T-helper 1 cell treated with Interleukin-12 subunit alpha and Interleukin-12 subunit beta and Interleukin-4 antibody, amounts not matched to agents 30 μg/mL and 1 μg/mL, for 36 hours (primary cell): Measurements from ENCODE around the gene PPP1R9A.

Source experiments
- H3K27ac Mint-ChIP-seq: one replicate; pipeline ENCODE4 v1.8.0; 2021; ENCODE audit warnings: mild to moderate bottlenecking, mixed read lengths
- H3K27me3 Mint-ChIP-seq: one replicate; pipeline ENCODE4 v1.8.0; 2021; ENCODE audit warnings: low read depth, mixed read lengths
- H3K36me3 Mint-ChIP-seq: one replicate; pipeline ENCODE4 v1.8.0; 2021; ENCODE audit warnings: low read depth, mixed read lengths
- H3K4me1 Mint-ChIP-seq: one replicate; pipeline ENCODE4 v1.8.0; 2021; ENCODE audit warnings: low read depth, mixed read lengths
- H3K4me3 Mint-ChIP-seq: one replicate; pipeline ENCODE4 v1.8.0; 2021; ENCODE audit warnings: mild to moderate bottlenecking, moderate library complexity, mixed read lengths
- H3K9me3 Mint-ChIP-seq: one replicate; pipeline ENCODE4 v1.8.0; 2021; ENCODE audit warnings: mixed read lengths

Gene PPP1R9A

DNA sequence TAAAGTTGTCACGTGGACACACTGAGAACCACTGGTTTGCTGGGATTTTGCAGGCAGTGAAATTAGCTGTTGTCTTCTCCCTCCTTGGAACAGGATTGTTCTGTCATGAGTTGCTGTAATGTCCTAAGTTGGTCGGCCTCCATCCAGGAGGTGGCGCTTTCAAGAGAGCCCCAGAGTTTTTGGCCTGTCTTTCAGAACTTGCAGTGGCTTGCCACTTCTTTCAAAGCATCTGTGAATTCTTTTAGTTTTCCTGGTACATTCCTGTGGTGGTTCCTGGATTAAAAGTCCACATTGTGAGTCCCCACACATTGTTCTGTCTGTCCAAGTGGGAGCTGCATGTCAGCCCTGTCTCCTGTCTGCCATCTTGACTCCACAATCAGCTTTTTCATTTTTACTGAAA lies 283.1 kb downstream of the PPP1R9A start:
- H3K27ac Mint-ChIP-seq = no peak overlapping the region

DNA sequence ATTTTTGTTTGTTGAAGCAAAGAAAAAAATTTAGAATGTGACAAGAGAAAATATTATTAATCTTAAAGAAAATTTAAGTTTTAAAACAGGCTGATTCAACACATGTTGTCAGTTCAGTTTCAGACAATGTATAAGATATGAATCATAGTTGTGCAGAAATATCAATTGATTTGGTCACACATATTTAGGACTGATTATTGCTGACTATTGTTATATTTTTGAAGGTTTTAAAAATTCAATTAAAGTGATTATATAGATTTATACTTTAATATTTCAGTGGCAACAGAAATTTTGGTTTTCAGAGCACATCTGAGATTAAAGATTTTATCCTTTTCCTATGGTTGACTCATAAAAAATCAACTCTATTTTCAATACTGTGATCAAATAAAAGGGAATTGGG lies 284.4 kb downstream of the PPP1R9A start:
- H3K9me3 Mint-ChIP-seq = no peaks in the 10 kb centered on the region
- H3K27me3 Mint-ChIP-seq = no peaks in the 10 kb centered on the region
- H3K36me3 Mint-ChIP-seq = no peaks in the 10 kb centered on the region
- no peak overlapping the region for H3K4me3 Mint-ChIP-seq
- no peak overlapping the region for H3K27ac Mint-ChIP-seq
- H3K4me1 Mint-ChIP-seq = no peaks in the 10 kb centered on the region

More for the DNA sequence above, 283.1 kb downstream of the PPP1R9A start:
- Mint-ChIP-seq H3K9me3 (no peaks in the 10 kb centered on the region), H3K4me3 (no peak overlapping the region), H3K4me1 (no peaks in the 10 kb centered on the region), H3K27me3 (no peaks in the 10 kb centered on the region), H3K36me3 (no peaks in the 10 kb centered on the region)

DNA sequence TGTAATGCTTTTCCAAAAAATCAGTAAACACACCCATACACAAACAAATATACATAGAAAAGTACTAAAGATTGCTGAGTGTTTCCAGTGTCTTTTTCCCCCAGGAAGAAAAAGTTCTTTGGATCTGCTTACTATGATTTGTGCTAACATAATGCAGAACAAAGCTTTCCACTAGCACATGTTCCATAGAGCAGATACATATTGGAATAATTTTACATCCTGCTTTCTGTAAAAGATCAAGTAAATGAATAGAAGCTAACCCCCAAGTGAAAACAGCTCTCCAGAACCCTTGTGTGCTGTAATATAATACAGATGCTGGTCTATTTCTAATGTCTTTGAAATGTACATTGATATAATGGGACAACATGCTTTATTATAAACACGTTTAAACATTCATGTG lies 291.5 kb downstream of the PPP1R9A start:
- no peaks in the 10 kb centered on the region for H3K4me1 Mint-ChIP-seq
- H3K9me3 Mint-ChIP-seq = no peaks in the 10 kb centered on the region
- H3K27ac Mint-ChIP-seq = no peak overlapping the region
- H3K4me3 Mint-ChIP-seq = no peak overlapping the region
- H3K36me3 Mint-ChIP-seq = no peaks in the 10 kb centered on the region
- H3K27me3 Mint-ChIP-seq = no peaks in the 10 kb centered on the region

DNA sequence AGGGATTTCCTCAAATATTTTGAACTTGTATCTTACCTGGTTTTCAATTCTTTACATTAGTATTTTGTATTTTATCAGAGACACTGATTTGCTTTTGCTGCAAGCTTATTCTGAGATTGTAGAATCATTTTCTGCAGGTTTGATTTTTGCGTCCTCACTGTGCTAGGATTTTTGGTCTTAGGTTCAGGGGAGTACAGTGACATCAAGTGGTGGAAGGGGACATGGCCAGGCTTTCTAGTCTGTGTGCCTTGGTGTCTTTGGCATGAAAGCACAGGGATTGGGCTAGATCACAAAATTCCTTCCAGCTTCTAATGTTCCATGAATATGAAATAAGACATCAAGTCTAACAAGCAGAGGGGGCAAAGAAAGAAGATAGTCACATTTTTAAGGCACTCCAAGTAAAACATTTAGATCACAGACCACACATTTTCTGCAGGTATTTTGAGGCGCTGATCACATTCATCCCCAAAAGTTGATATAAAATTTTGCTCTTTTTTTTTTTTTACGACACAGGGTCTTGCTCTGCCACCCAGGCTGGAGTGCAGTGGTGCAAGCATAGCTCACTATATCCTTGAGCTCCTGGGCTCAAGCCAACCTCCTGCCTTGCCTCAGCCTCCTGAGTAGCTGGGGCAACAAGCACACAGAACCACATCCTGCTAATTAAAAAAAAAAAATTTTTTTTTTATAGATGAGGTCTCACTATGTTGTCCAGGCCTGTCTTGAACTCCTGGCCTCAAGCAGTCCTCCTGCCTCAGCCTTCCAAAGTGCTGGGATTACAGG lies 292.6 kb downstream of the PPP1R9A start:
- no peaks in the 10 kb centered on the region for H3K9me3 Mint-ChIP-seq
- H3K36me3 Mint-ChIP-seq = no peaks in the 10 kb centered on the region
- no peak overlapping the region for H3K27ac Mint-ChIP-seq
- no peak overlapping the region for H3K4me3 Mint-ChIP-seq
- H3K27me3 Mint-ChIP-seq = no peaks in the 10 kb centered on the region
- no peaks in the 10 kb centered on the region for H3K4me1 Mint-ChIP-seq

DNA sequence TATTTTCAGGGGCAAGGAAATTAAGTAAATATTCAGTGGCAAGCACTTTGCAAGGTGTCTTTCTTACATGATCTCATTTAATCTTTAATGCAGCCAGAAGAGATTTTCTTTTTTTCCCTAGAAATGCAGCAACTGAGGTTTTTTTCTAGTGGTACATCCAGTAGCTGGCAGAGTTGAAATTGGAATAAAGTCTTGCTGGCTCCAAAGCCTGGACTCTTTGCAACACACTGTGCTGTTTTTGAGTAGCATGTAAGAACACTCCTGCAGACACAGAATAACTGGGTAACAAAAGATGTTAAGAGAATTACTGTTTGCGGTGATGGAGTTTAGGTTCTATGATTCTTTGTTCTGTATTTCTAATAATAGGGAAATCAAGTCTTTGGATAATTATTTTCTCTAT lies 293.3 kb downstream of the PPP1R9A start:
- no peaks in the 10 kb centered on the region for H3K4me1 Mint-ChIP-seq
- H3K27ac Mint-ChIP-seq = no peak overlapping the region
- no peaks in the 10 kb centered on the region for H3K36me3 Mint-ChIP-seq
- H3K27me3 Mint-ChIP-seq = no peaks in the 10 kb centered on the region
- no peaks in the 10 kb centered on the region for H3K9me3 Mint-ChIP-seq
- no peak overlapping the region for H3K4me3 Mint-ChIP-seq

DNA sequence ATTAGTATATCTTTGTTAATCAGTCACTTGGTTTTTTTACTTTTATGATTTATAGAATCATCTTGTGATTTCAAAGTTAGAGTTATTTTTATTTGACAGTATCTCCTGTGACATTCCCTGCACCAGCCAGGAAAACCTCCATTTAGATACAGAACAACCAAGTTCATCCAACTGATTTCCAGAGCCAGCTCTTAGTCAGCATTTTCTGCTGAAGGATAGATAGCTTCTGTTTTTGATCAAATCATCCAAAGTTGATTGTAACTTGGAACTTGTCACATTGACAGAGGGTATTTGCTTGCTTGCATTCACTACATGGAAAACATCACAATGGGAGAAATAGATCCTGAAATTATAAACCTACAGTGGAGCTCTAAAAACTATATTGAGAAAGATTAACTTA lies 294.3 kb downstream of the PPP1R9A start:
- H3K4me1 Mint-ChIP-seq = no peaks in the 10 kb centered on the region
- no peak overlapping the region for H3K27ac Mint-ChIP-seq
- no peak overlapping the region for H3K4me3 Mint-ChIP-seq
- H3K9me3 Mint-ChIP-seq = no peaks in the 10 kb centered on the region
- H3K27me3 Mint-ChIP-seq = no peaks in the 10 kb centered on the region
- H3K36me3 Mint-ChIP-seq = no peaks in the 10 kb centered on the region

DNA sequence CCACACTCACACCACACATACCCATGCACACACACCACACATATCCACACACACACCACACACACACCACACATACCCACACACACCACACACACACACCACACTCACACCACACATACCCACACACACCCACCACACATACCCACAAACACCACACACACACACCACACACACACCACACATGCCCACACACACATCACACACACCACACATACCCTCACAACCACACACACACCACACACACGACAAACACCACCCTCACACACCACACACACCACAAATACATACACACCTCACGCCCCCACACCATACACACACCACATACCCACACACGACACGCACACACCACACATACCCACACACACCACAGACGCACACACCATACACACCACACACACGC lies 297.2 kb downstream of the PPP1R9A start:
- no peaks in the 10 kb centered on the region for H3K27me3 Mint-ChIP-seq

DNA sequence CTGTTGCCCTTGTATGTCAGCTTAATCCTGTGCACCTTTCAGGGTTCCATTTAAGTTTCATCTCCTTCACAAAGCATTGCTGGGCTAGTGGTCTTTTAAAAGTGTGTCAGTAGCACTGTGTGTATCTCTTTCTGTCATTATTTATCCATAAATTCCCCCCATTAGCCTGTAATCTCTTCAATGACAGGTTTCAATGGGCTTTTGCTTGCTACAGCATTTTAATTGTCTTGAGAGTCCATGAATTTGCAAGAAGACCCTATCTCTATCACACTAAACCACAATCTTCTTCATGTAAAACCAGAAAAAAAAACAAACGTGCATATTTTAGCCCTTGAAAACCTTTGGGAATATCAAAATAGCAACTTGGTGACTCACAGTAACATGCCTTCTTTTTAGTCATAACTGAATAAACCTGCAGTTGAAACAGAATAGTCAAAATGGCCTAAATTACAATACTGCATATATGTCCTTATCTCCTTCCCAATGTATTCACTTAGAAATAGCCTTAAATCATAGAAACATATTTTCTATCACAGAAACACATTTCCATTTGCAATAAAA lies 298.4 kb downstream of the PPP1R9A start:
- H3K27ac Mint-ChIP-seq = no peak overlapping the region
- no peaks in the 10 kb centered on the region for H3K27me3 Mint-ChIP-seq
- H3K4me3 Mint-ChIP-seq = no peak overlapping the region
- H3K36me3 Mint-ChIP-seq = no peaks in the 10 kb centered on the region
- H3K4me1 Mint-ChIP-seq = no peaks in the 10 kb centered on the region
- no peaks in the 10 kb centered on the region for H3K9me3 Mint-ChIP-seq

More for the DNA sequence above, 297.2 kb downstream of the PPP1R9A start:
- Mint-ChIP-seq H3K36me3 (no peaks in the 10 kb centered on the region), H3K27ac (no peak overlapping the region), H3K4me3 (no peak overlapping the region), H3K9me3 (no peaks in the 10 kb centered on the region), H3K4me1 (no peaks in the 10 kb centered on the region)

DNA sequence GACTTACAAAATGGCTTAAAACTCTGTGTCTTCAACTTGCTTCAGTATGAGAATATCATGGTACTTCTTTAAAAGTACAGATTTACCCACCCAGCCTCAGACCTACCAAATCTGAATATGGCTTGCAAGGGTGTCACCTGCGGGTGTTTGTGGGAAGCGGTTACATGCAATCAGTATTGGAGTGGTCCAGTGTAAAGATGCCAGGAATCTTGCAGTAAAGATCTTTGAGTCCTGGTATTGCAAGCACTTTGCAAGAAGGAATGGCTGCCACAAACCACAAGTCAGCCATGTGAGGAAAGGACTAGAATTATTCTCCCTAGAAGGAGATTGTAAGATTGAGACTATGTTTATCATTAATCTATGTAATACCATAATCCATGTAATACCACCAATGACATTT lies 301.9 kb downstream of the PPP1R9A start:
- H3K36me3 Mint-ChIP-seq = no peaks in the 10 kb centered on the region
- H3K9me3 Mint-ChIP-seq = no peaks in the 10 kb centered on the region
- H3K4me3 Mint-ChIP-seq = no peak overlapping the region
- H3K27me3 Mint-ChIP-seq = no peaks in the 10 kb centered on the region
- no peak overlapping the region for H3K27ac Mint-ChIP-seq
- H3K4me1 Mint-ChIP-seq = no peaks in the 10 kb centered on the region

DNA sequence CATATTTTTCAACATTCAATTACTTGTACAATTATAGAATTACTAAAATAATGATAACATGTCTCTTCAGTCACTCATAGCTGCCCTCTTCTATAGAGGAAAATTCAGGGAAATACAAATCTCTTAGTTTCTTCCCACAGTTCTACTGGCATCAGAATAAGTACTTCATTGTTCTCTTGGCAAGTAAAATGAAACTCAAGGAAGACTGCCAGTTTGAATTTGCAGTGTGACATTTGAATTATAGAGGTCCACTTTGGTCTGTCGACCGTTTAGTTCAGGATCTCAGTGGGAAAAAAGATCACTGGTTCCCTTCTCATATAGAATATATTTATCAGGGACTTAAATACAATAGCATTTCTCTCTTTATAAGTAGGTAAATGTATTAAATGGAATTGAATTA lies 302.4 kb downstream of the PPP1R9A start:
- Mint-ChIP-seq H3K27me3 (no peaks in the 10 kb centered on the region), H3K36me3 (no peaks in the 10 kb centered on the region), H3K27ac (no peak overlapping the region), H3K4me1 (no peaks in the 10 kb centered on the region), H3K9me3 (no peaks in the 10 kb centered on the region), H3K4me3 (no peak overlapping the region)

DNA sequence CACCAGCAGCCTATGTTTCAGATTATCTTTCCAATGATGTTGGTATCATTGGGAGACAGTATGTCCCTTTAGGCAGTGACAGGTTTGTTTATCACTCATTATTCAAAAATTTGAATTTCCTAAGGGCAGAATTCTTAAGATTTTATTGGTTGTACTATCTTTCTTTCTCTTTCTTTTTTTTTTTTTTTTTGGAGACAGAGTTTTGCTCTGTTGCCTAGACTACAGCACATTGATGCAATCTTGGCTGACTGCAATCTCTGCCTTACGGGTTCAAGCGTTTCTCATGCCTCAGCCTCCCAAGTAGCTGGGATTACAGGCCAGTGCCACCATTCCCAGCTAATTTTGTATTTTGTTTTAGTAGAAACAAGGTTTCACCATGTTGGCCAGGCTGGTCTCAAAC lies 305.8 kb downstream of the PPP1R9A start:
- Mint-ChIP-seq H3K9me3 (no peaks in the 10 kb centered on the region), H3K4me3 (no peak overlapping the region), H3K36me3 (no peaks in the 10 kb centered on the region), H3K27ac (no peak overlapping the region), H3K4me1 (no peaks in the 10 kb centered on the region), H3K27me3 (no peaks in the 10 kb centered on the region)

DNA sequence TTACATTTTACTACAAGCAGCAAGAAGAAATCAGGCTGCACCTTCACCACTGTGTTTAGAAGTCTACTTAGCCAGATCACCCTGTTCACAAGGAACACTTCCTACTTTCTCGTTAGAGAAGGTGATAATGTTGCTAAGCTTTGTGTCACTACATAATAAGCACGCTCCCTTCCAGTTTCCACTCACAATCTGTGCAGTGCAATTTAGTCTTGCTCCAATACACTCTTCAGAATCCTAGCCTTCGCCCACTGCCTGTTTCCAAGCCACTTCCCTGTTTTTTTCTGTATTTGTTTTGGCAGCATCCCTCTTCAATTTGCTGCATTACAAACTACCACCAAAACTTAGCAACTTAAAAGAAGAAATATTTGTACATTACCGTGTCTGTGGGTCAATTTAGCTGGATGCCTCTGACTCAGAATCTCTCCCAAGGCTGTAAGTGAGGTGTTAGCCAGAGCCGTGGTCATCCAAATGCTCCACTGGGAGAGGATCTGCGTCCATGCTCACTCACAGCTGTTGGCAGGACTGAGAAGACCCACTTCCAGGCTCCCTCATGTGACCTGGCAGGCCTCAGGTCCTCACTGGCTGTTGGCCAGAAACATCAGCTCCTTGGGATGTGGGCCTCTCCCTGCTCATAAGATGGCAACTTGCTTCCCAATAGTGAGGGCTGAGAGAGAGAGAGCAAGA lies 306.6 kb downstream of the PPP1R9A start:
- Mint-ChIP-seq H3K4me3 (no peak overlapping the region), H3K27me3 (no peaks in the 10 kb centered on the region), H3K36me3 (no peaks in the 10 kb centered on the region), H3K4me1 (no peaks in the 10 kb centered on the region), H3K9me3 (no peaks in the 10 kb centered on the region), H3K27ac (no peak overlapping the region)

DNA sequence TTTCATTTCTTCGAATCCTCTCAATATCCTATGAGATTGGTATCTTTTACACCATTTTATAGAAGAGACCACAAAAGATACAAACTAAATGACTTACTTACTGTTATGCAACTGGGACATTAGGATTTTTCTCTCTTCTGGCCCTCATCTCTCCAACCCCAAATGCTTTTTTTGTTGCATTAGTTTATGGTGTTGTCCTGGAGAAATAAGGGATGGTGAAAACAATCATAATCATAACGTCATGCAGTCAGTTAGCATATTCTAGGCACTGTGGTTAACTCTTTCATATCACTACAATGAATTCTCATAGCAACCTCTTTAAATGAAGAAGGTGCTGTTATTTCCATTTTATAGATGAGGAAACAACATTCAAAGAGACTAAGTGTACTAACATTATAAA lies 312.3 kb downstream of the PPP1R9A start:
- Mint-ChIP-seq H3K4me1 (no peaks in the 10 kb centered on the region), H3K27me3 (no peaks in the 10 kb centered on the region), H3K36me3 (no peaks in the 10 kb centered on the region), H3K4me3 (no peak overlapping the region), H3K27ac (no peak overlapping the region), H3K9me3 (no peaks in the 10 kb centered on the region)

DNA sequence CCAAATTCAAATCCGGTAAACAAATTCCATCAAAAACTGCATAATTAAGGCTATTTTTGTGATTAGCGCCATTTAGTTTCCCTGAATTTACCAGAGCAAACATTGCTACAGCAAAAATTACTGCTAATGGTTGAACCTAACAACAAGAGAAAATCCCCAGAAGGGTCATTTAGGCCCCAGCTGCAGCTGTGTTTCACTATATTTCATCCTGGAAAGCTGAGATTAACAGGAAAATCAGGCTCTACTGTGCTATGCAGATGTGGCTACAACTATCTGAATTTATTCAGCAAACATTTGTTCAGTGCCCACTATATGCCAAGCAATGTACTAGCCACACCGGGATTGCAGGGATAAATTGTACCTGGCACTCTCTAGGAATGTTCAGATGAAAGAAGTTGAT lies 312.9 kb downstream of the PPP1R9A start:
- H3K27ac Mint-ChIP-seq = no peak overlapping the region
- no peaks in the 10 kb centered on the region for H3K9me3 Mint-ChIP-seq
- H3K4me1 Mint-ChIP-seq = no peaks in the 10 kb centered on the region
- no peak overlapping the region for H3K4me3 Mint-ChIP-seq
- H3K36me3 Mint-ChIP-seq = no peaks in the 10 kb centered on the region
- no peaks in the 10 kb centered on the region for H3K27me3 Mint-ChIP-seq

DNA sequence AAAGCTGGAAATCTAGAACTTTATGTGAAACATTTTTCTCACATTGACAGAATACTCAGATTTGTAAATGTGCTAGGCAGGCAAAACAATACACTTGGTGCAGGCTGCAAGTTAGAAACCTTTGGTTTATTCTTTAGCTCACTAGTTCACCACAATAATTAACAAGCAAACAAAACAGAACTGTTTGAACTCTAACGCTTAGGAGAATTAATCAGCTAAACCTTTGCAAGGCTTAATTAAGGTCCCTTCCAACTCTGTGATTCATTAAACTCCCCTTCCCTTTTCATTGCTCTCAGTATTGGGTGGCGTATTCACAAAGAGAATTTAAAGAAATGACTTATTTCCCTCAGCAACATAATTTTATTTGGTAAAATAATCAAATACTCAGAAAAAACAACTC lies 317.9 kb downstream of the PPP1R9A start:
- no peaks in the 10 kb centered on the region for H3K4me1 Mint-ChIP-seq
- H3K36me3 Mint-ChIP-seq = no peaks in the 10 kb centered on the region
- no peak overlapping the region for H3K27ac Mint-ChIP-seq
- no peaks in the 10 kb centered on the region for H3K27me3 Mint-ChIP-seq
- no peak overlapping the region for H3K4me3 Mint-ChIP-seq
- H3K9me3 Mint-ChIP-seq = no peaks in the 10 kb centered on the region
